T47D (cell line): ENCODE measurements around the gene CDKAL1.
"Not testable (repeated sequence)": the region's sequence is repeated elsewhere in the genome, so short reads cannot be mapped to it uniquely, and the experiment has no call there.

ENCODE experiments used
- DNase-seq, 2 experiments: peaks; one replicate each; pipeline versions ENCODE4 v3.0.0 to v3.0.0-alpha.2; 2011 to 2012; ENCODE audit warnings: low read depth in 1 of 2, low spot score in 1 of 2
- JUND ChIP-seq: IDR thresholded peaks from 2 replicates; pipeline ENCODE4 v1.6.1; 2012; ENCODE audit warnings: low read depth
- in situ Hi-C: cut with HindIII; loops from 2 replicates; pipeline ENCODE4 v1.10.0; 2016; ENCODE audit warnings: low sequenced_read_pairs, low pct_unique_long_range_greater_than_20kb

The CDKAL1 gene

GRCh38 chr6:21244897-21245470 is 710.7 kb downstream of the CDKAL1 start:
- DNase-seq = no peak
- in situ Hi-C loops = no loop called here
- TF ChIP-seq JUND = no peak

GRCh38 chr6:21245488-21245887 is 711.2 kb downstream of the CDKAL1 start:
- no peak for DNase-seq
- in situ Hi-C loops = no loop called here
- no peak for TF ChIP-seq JUND

- TF ChIP-seq JUND = no peak
- peak in 1 of 2 experiments; percentile 10 for DNase-seq
- in situ Hi-C loops = no loop called here
Observed at GRCh38 chr6:21246075-21246474, 711.8 kb downstream of the CDKAL1 start.

GRCh38 chr6:21254460-21254859 is 720.2 kb downstream of the CDKAL1 start:
- DNase-seq, in situ Hi-C loops: not testable (repeated sequence)

GRCh38 chr6:21256197-21256596 is 721.9 kb downstream of the CDKAL1 start:
- no peak for TF ChIP-seq JUND
- in situ Hi-C loops = no loop called here
- DNase-seq = no peak

- TF ChIP-seq JUND = no peak
- in situ Hi-C loops = no loop called here
- no peak for DNase-seq
Observed at GRCh38 chr6:21257125-21257524, 722.9 kb downstream of the CDKAL1 start.

- in situ Hi-C loops = no loop called here
- no peak for TF ChIP-seq JUND
- no peak for DNase-seq
Observed at GRCh38 chr6:21258665-21259064, 724.4 kb downstream of the CDKAL1 start.

- in situ Hi-C loops = no loop called here
- no peak for DNase-seq
- no peak for TF ChIP-seq JUND
Observed at GRCh38 chr6:21259660-21260059, 725.4 kb downstream of the CDKAL1 start.

GRCh38 chr6:21262504-21262903 is 728.2 kb downstream of the CDKAL1 start:
- in situ Hi-C loops = no loop called here
- DNase-seq = no peak
- TF ChIP-seq JUND = no peak

GRCh38 chr6:21263531-21264287 is 729.5 kb downstream of the CDKAL1 start:
- TF ChIP-seq JUND = no peak
- no peak for DNase-seq
- in situ Hi-C loops = no loop called here

- no peak for TF ChIP-seq JUND
- in situ Hi-C loops = no loop called here
- no peak for DNase-seq
Observed at GRCh38 chr6:21264288-21265033, 730.2 kb downstream of the CDKAL1 start.

- in situ Hi-C loops = no loop called here
- DNase-seq = no peak
- TF ChIP-seq JUND = no peak
Observed at GRCh38 chr6:21265034-21265729, 730.9 kb downstream of the CDKAL1 start.

- in situ Hi-C loops = no loop called here
Observed at GRCh38 chr6:21265730-21266044, 731.4 kb downstream of the CDKAL1 start.

More at GRCh38 chr6:21265730-21266044, 731.4 kb downstream of the CDKAL1 start:
- no peak for TF ChIP-seq JUND
- DNase-seq = no peak
